ENCODE measurements around the gene SOCS3.

DNA sequence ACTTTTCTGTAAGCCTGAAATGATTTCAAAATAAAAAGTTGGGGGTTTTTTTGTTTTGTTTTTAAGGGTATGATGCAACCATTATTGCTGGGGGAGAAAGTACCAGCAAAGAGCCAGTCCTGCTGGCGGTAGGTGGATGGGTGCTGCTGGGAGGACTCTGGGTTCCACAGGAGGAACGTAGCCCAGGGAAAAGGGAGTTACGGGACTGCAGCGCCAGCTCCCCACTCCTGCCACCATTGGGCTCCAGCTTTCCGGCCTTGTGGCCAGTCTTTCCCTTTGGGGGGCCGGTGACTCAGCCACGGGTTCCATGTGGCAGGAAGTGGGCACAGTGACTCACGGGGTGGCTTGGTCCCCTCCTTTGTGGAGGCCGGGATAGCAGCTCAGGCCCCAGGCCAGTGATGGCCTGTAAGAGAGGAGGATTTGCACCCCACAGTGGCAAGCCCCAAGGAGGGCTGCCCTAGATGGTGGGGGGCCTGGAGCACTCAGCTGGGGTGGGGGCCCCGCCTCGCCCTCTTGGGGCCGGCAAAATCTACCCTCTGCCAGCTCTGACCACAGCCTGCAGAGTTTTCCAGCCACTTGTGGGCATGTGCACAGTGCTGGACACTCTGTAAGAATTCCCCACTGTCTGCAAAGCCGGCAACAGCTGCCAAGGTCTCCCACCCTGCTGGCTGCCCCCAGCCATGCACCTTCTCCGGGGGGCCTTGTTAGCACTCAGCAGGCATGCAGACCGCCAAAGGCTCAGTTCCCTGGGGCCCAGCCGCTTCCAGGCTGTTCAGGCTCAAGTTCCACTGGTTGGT is 30.4 kb downstream of the SOCS3 start:
- TF ChIP-seq POLR2AphosphoS5 (IDR thresholded peaks at IDR 0.05) (no peak), CTCF (IDR thresholded peaks at IDR 0.05) (no peak), POLR2A (IDR thresholded peaks at IDR 0.05) (no peak)

Data from prostate gland (tissue), 2 donors.